ENCODE data around the gene PPP1R3G. TPM values are rescaled to one million over a fixed set of nuclear protein-coding genes. Genes with fewer than 3 reads are reported as not detected.

PPP1R3G gene
- total RNA-seq, 4 donors from 2014 or later, result 0.26 to 6.0 (median 2.8) TPM

- TF ChIP-seq CTCF (IDR thresholded peaks at IDR 0.05) (no peak), POLR2A (IDR thresholded peaks at IDR 0.05) (no peak)
- Histone ChIP-seq H3K27ac (no peak overlapping the region), H3K9me3 (no peaks in the 10 kb centered on the region), H3K4me1 (no peaks in the 10 kb centered on the region), H3K27me3 (no peaks in the 10 kb centered on the region), H3K36me3 (no peaks in the 10 kb centered on the region), H3K4me3 (no peak overlapping the region)
- intact Hi-C loops (cut with DNase I; ENCODE audit: low total_unique reads), result no loop called here
- DNase-seq, result no peak
Measured at GRCh38 chr6:5125152-5126006, 40.2 kb downstream of the PPP1R3G start.

- Histone ChIP-seq H3K27me3 (no peaks in the 10 kb centered on the region), H3K27ac (no peak overlapping the region), H3K36me3 (no peaks in the 10 kb centered on the region), H3K9me3 (no peaks in the 10 kb centered on the region), H3K4me3 (no peak overlapping the region), H3K4me1 (no peaks in the 10 kb centered on the region)
- intact Hi-C loops (cut with DNase I; ENCODE audit: low total_unique reads), result no loop called here
- DNase-seq, result no peak
- TF ChIP-seq POLR2A (IDR thresholded peaks at IDR 0.05) (no peak), CTCF (IDR thresholded peaks at IDR 0.05) (no peak)
Measured at GRCh38 chr6:5126214-5126613, 41.1 kb downstream of the PPP1R3G start.

GRCh38 chr6:5127106-5127687 is 42.1 kb downstream of the PPP1R3G start:
- Histone ChIP-seq H3K36me3 (no peaks in the 10 kb centered on the region), H3K4me3 (no peak overlapping the region), H3K4me1 (no peaks in the 10 kb centered on the region), H3K27me3 (no peaks in the 10 kb centered on the region), H3K9me3 (no peaks in the 10 kb centered on the region), H3K27ac (no peak overlapping the region)
- DNase-seq, result no peak
- TF ChIP-seq POLR2A (IDR thresholded peaks at IDR 0.05), result no peak
- TF ChIP-seq CTCF (IDR thresholded peaks at IDR 0.05), result no peak
- intact Hi-C loops (cut with DNase I; ENCODE audit: low total_unique reads), result no loop called here

- DNase-seq, result no peak
- intact Hi-C loops (cut with DNase I; ENCODE audit: low total_unique reads), result no loop called here
Measured at GRCh38 chr6:5128351-5128750, 43.2 kb downstream of the PPP1R3G start.

More at GRCh38 chr6:5128351-5128750, 43.2 kb downstream of the PPP1R3G start:
- H3K4me1 ChIP-seq, result no peaks in the 10 kb centered on the region
- TF ChIP-seq CTCF (IDR thresholded peaks at IDR 0.05) (no peak), POLR2A (IDR thresholded peaks at IDR 0.05) (no peak)
- H3K27ac ChIP-seq, result no peak overlapping the region
- no peak overlapping the region for H3K4me3 ChIP-seq
- H3K9me3 ChIP-seq, result no peaks in the 10 kb centered on the region
- H3K36me3 ChIP-seq, result no peaks in the 10 kb centered on the region
- H3K27me3 ChIP-seq, result no peaks in the 10 kb centered on the region
